Measurements from ENCODE around the gene TNRC18.
"Not testable (repeated sequence)": the region's sequence is repeated elsewhere in the genome, so short reads cannot be mapped to it uniquely, and the experiment has no call there.

TNRC18 gene

GRCh38 chr7:5423306-5423975 lies at the start of gene TNRC18:
Gene TNRC18, minus strand, starts transcription at chr7:5423834. Its CDS starts 2,588 bp downstream, at chr7:5421246.
- DNase-seq: peak in 2 of 3 donors; percentile 68 to 80

GRCh38 chr7:5472432-5473315 lies 49.0 kb upstream of the TNRC18 start:
- DNase-seq: no peak

- not testable (repeated sequence) for DNase-seq
Observed at GRCh38 chr7:5471623-5472022, 48.0 kb upstream of the TNRC18 start.

- no peak for DNase-seq
Observed at GRCh38 chr7:5470816-5471215, 47.2 kb upstream of the TNRC18 start.

- no peak for DNase-seq
Observed at GRCh38 chr7:5470167-5470532, 46.5 kb upstream of the TNRC18 start.

GRCh38 chr7:5469375-5470166 lies 45.9 kb upstream of the TNRC18 start:
- no peak for DNase-seq

- DNase-seq: no peak
Observed at GRCh38 chr7:5467645-5468044, 44.0 kb upstream of the TNRC18 start.

- DNase-seq: no peak
Observed at GRCh38 chr7:5466551-5466950, 42.9 kb upstream of the TNRC18 start.

- no peak for DNase-seq
Observed at GRCh38 chr7:5463031-5463430, 39.4 kb upstream of the TNRC18 start.

- peak in 1 of 3 donors; percentile 19 for DNase-seq
Observed at GRCh38 chr7:5462216-5462615, 38.6 kb upstream of the TNRC18 start.

GRCh38 chr7:5458921-5459480 lies 35.4 kb upstream of the TNRC18 start:
- DNase-seq: no peak

- no peak for DNase-seq
Observed at GRCh38 chr7:5457245-5457735, 33.7 kb upstream of the TNRC18 start.

- no peak for DNase-seq
Observed at GRCh38 chr7:5456409-5456808, 32.8 kb upstream of the TNRC18 start.

GRCh38 chr7:5455581-5456219 lies 32.1 kb upstream of the TNRC18 start:
- DNase-seq: no peak

- no peak for DNase-seq
Observed at GRCh38 chr7:5455175-5455574, 31.5 kb upstream of the TNRC18 start.

GRCh38 chr7:5454485-5454884 lies 30.9 kb upstream of the TNRC18 start:
- no peak for DNase-seq

GRCh38 chr7:5453566-5454075 lies 30.0 kb upstream of the TNRC18 start:
- DNase-seq: no peak

GRCh38 chr7:5452937-5453540 lies 29.4 kb upstream of the TNRC18 start:
- DNase-seq: peak; percentile 49 to 65 (median 54)

- no peak for DNase-seq
Observed at GRCh38 chr7:5452470-5452899, 28.9 kb upstream of the TNRC18 start.

- no peak for DNase-seq
Observed at GRCh38 chr7:5451391-5451790, 27.8 kb upstream of the TNRC18 start.

- DNase-seq: peak; percentile 53 to 72 (median 66)
Observed at GRCh38 chr7:5450549-5451327, 27.1 kb upstream of the TNRC18 start.

Measured in suppressor macrophage treated with lipopolysaccharide for 1 hour (primary cell).